Measurements from ENCODE around the gene UBR4. TPM values are rescaled to one million over a fixed set of nuclear protein-coding genes. Genes with fewer than 3 reads are reported as not detected.

The UBR4 gene
- total RNA-seq, 1 donor from 2014 or later: 69.7 TPM

- FAIRE-seq (no peak), DNase-seq (ENCODE audit: low spot score in 2 of 2) (no peak)
These were observed 133.0 kb downstream of the UBR4 start for GRCh38 chr1:19076841-19077616.

GRCh38 chr1:19074902-19075721, 135.0 kb downstream of the UBR4 start:
- FAIRE-seq: no peak
- no peak for DNase-seq (ENCODE audit: low spot score in 2 of 2)

DNA sequence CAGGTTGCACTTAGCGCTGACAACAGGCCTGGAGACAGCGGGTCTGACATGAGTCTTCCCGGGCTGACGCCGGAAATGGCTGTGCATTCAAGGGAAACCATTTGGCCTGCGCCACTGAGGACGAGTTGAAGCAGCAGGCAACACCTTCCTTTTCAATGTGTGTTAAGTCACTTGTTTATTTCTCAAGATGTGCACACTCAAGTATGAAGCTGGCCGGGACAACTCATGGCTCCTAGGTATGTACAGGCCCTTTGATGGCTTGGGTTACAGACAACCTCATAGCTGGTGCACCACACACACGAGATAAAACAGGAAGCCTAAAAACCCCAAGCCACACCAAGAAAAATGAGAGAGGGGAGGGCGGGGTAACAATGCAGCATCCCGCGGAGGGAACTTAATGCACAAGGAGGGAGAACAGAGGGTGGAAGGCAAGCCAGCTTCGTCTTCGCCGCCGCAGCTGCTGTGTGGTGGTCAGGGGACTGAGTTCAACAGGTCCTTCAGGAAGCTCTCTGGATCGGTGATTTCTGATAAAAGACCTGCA, 135.6 kb downstream of the UBR4 start:
- no peak for FAIRE-seq
- DNase-seq (ENCODE audit: low spot score in 2 of 2): no peak

GRCh38 chr1:19073311-19074186, 136.5 kb downstream of the UBR4 start:
- FAIRE-seq: no peak

DNA sequence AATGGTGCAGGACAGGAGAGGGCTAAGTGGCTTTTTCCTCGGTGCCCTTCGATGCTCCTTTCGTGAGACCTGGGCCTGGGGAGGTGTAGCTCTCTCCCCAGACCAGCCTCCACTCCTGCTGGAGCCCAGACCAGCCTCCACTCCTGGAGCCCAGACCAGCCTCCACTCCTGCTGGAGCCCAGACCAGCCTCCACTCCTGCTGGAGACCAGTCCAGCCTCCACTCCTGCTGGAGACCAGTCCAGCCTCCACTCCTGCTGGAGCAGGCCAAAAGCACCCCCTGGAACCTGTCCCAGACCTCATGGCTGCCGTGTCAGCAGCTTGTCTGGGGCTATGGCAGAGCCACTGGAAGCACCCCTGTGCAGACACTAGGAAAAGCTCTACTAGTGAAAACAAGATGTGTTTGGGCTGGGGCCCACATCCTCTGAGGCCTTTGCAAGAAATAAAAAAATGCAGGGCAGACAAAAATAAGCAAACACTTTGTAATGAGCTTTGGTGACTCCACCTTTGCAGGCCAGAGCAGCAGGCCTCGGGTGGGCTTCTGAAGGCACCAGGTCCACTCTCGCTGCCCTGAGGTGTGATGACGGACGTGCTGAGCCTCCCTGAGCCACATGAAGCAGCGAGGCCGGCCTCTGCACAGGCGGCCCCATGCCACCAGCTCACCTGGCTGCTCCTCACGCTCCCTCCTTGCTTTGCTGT, 137.6 kb downstream of the UBR4 start:
- FAIRE-seq (no peak), DNase-seq (ENCODE audit: low spot score in 2 of 2) (no peak)

More at GRCh38 chr1:19073311-19074186, 136.5 kb downstream of the UBR4 start:
- DNase-seq (ENCODE audit: low spot score in 2 of 2): no peak

DNA sequence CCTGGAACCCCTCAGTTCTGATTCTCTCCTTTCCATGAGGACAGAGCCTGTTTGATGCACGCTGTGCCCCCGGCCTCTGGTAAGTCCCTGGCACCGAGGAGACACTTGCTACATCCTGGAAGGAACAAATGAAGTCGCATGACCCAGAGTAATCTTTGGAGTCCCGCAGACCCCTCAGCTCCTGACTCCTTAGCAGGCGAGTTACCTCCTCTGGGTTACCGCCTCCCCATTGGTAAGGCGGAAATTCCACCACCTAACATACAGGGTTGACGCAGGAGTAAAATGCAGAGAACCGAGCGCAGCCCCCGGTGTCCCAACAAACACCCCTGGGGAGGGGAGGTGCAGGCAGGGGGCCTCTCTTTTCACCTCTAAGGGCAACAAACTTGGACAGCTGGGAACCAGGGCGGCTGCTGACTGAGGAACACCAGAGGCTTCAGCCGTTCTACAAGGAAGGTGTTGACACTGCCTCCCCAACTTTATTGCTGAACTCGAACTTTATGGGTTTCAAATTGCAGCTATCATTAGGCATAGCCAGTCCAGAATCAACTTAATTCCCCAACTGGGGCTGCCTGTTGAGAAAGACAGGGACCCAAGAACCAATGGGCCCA, 138.3 kb downstream of the UBR4 start:
- DNase-seq (ENCODE audit: low spot score in 2 of 2) (no peak), FAIRE-seq (no peak)

DNA sequence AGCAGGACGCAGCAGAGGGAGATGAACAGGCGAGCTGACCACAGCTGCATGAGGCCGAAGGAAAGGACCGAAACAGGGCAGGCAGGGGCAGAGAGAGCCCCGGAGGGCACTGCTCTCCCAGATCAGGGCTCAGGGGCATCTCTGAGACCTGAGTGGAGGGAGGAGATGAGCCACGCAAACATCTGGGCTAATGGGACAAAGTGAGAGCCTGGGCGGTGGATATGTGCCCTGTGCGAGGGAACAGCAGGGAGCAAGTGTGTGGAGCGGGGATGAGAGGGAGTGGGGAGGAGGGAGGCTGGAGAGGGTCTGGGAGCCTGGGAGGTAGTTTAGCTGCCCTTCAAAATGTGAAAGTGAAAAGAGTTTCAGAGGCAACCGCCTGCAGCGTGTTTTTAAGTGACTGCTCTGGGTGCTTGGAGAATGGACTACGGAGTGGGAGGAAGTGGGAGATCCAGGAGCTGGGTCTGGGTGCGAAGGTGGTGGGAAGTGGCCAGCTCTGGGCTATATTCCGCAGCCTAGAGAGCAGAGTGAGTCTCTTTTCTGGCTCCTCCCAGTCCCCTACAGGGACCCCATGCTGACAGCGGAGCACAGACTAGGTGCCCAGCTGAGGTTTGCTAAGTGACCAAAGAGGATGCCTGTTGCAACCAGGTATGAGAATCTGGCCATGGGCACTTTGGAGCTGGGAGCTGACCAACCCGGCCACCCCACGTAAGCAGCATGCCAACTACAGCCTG, 139.0 kb downstream of the UBR4 start:
- no peak for DNase-seq (ENCODE audit: low spot score in 2 of 2)
- no peak for FAIRE-seq

DNA sequence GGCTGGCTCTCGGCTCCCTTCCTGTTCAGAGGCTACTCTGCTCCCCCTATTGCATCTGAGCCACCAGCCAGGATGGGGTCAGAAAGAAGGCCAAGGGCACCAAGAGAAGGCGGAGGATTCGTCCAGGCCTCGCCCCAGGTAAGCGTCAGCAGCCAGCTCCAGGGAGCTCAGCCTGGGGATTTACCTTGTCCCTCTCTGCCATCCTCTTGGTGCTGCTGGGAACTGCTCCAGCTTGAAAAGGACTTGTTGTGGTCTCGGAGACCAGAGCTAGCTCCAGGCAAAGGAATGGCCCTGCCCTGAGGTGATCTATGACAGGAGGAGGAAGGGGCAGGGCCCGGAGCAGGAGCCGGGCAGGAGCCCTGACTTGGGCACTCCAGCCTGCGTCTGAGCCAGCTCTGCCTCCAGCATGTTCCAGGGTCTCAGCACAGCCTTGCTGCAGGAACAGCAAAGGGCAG, 139.8 kb downstream of the UBR4 start:
- no peak for DNase-seq (ENCODE audit: low spot score in 2 of 2)
- FAIRE-seq: no peak

- no peak for DNase-seq (ENCODE audit: low spot score in 2 of 2)
- FAIRE-seq: no peak
These were observed 141.3 kb downstream of the UBR4 start for GRCh38 chr1:19068639-19069276.

DNA sequence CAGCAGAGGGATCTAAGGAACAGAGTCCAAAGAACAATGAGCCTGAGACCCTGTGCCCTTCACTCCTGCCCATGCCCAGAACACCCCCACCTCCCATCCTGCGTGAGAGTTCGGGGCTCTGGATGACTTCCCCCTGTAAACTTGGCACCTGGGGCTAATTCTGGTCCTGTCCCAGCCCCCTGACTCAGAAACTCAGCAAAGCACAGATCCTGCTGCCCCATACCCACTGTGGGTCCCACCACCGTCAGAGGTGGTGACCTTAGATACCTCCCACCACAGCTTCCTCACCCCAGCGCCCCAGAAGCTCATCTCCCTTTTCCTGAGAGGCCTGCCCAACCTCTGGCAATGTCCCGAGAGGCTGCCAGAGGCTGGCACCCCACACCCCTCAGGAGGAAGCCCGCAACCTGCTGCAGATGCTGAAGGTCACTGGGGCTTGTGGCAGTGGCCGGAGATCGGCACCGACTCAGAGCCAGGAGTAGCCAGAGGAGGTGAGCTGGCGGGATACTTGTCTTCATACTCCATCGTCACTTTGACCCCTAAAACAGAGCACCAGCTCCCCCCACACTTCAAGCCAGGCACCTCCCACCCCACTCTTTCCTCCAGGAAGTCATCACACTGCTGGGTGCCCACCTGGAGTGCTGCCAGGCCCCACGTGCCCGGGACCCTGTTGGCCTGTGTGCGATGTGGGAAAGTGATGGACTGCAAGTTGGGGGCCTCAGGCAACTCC, 142.0 kb downstream of the UBR4 start:
- FAIRE-seq: no peak

DNA sequence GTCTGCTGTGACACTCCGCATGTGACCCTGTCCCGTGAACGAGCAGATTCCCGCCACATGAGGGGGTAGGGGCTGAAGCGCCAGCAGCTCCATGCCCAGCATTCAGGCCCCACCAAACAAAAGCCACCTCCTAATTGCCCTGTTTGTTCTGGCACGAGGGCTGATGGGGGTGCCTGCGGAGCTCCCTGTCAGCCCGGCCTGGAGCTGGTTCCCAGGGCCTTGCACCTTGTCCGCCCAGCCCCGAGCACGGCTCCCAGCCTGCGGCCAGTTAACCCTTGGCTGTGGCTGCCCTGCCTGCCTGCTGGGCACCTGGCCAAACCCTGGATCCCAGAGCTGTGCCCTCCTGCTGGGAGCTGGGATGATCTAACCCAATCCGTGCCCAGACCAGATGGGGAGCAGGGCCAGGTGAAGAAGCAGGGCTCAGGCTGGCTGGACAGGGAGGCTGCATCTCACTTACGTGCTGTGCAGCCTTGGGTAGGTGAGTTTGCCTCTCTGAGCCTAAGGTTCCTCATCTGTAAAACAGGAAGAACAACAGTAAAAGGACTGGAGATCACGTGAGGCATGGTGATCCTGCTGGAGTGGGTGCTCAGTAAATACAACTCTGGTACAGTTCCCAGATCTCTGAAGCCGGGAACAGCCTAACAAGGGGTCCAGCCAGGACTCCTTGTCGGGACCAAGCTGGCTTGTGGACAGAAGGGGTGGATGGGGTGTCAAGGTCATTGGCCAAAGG, 142.7 kb downstream of the UBR4 start:
- FAIRE-seq: no peak
- no peak for DNase-seq (ENCODE audit: low spot score in 2 of 2)

More for the DNA sequence above, 142.0 kb downstream of the UBR4 start:
- no peak for DNase-seq (ENCODE audit: low spot score in 2 of 2)

GRCh38 chr1:19066874-19067181, 143.2 kb downstream of the UBR4 start:
- no peak for FAIRE-seq
- peak; percentile 75 to 80 for DNase-seq (ENCODE audit: low spot score in 2 of 2)

DNA sequence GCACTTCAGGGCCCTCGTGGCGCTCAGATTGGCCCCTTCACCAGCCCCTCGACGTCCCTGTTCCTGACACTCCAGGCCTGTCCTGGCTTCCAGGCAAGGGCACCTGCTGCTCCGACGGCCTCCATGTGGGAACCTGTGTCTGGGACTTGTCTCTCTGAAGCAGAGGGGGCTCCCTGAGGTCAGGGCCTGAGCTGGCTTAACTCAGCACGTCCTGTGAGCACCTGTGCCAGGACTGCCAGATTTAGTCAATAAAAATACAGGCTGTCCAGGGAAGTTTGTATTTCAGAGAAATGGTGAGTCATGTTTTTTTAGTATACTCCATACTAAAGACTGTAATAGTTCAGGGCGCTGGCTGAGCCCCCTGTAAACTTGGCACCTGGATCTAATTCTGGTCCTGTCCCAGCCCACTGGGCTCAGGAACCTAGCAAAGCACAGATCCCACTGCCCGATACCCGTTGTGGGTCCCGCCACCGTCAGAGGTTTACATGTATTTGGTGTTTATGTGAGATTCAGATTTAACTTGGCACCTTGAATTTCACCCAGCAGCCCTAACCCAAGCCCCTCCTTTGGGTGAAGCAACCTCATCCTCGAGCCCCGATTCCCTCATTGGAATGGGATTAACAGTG, 143.7 kb downstream of the UBR4 start:
- no peak for FAIRE-seq

GRCh38 chr1:19065526-19066247, 144.4 kb downstream of the UBR4 start:
- FAIRE-seq (no peak), DNase-seq (ENCODE audit: low spot score in 2 of 2) (no peak)

More for the DNA sequence above, 143.7 kb downstream of the UBR4 start:
- no peak for DNase-seq (ENCODE audit: low spot score in 2 of 2)

- DNase-seq (ENCODE audit: low spot score in 2 of 2) (no peak), FAIRE-seq (no peak)
These were observed 145.1 kb downstream of the UBR4 start for GRCh38 chr1:19064906-19065450.

DNA sequence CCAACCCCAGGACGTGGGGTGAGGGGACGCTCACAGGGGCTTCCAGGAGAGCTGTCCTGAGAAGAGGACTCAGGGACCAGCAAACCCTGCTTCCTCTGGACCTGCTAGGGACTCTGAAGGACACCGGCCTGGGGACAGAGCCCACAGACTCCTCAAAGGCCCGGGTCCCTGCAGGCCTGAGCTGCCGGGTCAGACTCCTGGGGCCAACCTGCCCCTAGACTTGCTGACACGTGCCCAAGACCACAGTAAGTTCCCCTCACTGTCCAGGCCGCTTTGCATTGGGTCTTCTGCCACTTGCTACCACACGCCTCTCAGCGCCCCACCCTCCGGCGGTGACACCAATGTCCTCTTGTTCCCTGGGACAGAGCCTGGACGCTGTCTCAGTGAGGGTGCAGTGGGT, 146.9 kb downstream of the UBR4 start:
- FAIRE-seq: no peak
- no peak for DNase-seq (ENCODE audit: low spot score in 2 of 2)

All from frontal cortex (tissue), 4 donors.